HepG2 (cell line): ENCODE measurements around the gene PSMC1. TPM values are rescaled to one million over a fixed set of nuclear protein-coding genes. Genes with fewer than 3 reads are reported as not detected.

Experiments used
- ARID4A ChIP-seq: sonication (generic); formaldehyde crosslinking; IDR thresholded peaks from 2 replicates; pipeline ENCODE4 v1.5.0; 2020; ENCODE audit warnings: mild to moderate bottlenecking, missing genetic modification reagents, borderline replicate concordance
- CEBPZ ChIP-seq: IDR thresholded peaks from 2 replicates; pipeline ENCODE4 v1.6.1; 2012; ENCODE audit warnings: low read length, improper control_type of control experiment
- CTCF ChIP-seq: sonication (generic); formaldehyde crosslinking; IDR thresholded peaks from 2 replicates; pipeline ENCODE4 v1.5.0; 2020; ENCODE audit warnings: mild to moderate bottlenecking, missing genetic modification reagents, moderate library complexity
- FIP1L1 ChIP-seq: fragments of 200-400 bp; formaldehyde crosslinking; IDR thresholded peaks from 2 replicates; pipeline ENCODE4 v1.6.1; 2018; ENCODE audit warnings: low read depth, mild to moderate bottlenecking, low read length, moderate library complexity, borderline replicate concordance; ENCODE audit not compliant: insufficient read depth
- GTF3A ChIP-seq: sonication (generic); formaldehyde crosslinking; conservative IDR thresholded peaks from 2 replicates; pipeline ENCODE4 v1.4.0; 2020; ENCODE audit warnings: mild to moderate bottlenecking, missing genetic modification reagents
- KMT2B ChIP-seq: IDR thresholded peaks from 2 replicates; pipeline ENCODE4 v1.6.1; 2016; ENCODE audit warnings: missing genetic modification reagents, missing compliant biosample characterization
- MEF2D ChIP-seq: sonication (generic); formaldehyde crosslinking; IDR thresholded peaks from 2 replicates; pipeline ENCODE4 v1.5.1; 2020; ENCODE audit warnings: mild to moderate bottlenecking, missing genetic modification reagents
- NCOR1 ChIP-seq: fragments of 200-600 bp; sonication (generic); IDR thresholded peaks from 2 replicates; pipeline ENCODE4 v1.7.0; 2017; ENCODE audit warnings: antibody characterized with exemption, low read length, borderline replicate concordance
- PITX1 ChIP-seq: sonication (generic); formaldehyde crosslinking; IDR thresholded peaks from 2 replicates; pipeline ENCODE4 v1.5.1; 2020; ENCODE audit warnings: mild to moderate bottlenecking, missing genetic modification reagents
- RARG ChIP-seq: sonication (generic); formaldehyde crosslinking; IDR thresholded peaks from 2 replicates; pipeline ENCODE4 v1.4.0; 2020; ENCODE audit warnings: low read depth, mild to moderate bottlenecking, missing genetic modification reagents
- SMARCC2 ChIP-seq: fragments of 450-650 bp; IDR thresholded peaks from 2 replicates; pipeline ENCODE4 v1.6.1; 2017; ENCODE audit warnings: antibody characterized with exemption, mild to moderate bottlenecking
- ZNF256 ChIP-seq: sonication (generic); formaldehyde crosslinking; conservative IDR thresholded peaks from 2 replicates; pipeline ENCODE4 v1.4.0; 2020; ENCODE audit warnings: missing genetic modification reagents
- ZNF326 ChIP-seq: sonication (generic); formaldehyde crosslinking; IDR thresholded peaks from 2 replicates; pipeline ENCODE4 v1.4.0; 2020; ENCODE audit warnings: missing genetic modification reagents, borderline replicate concordance
- ZNF362 ChIP-seq: sonication (generic); formaldehyde crosslinking; IDR thresholded peaks from 2 replicates; pipeline ENCODE4 v1.4.0; 2020; ENCODE audit warnings: missing genetic modification reagents, mild to moderate bottlenecking, borderline replicate concordance
- ZNF564 ChIP-seq: sonication (generic); formaldehyde crosslinking; IDR thresholded peaks from 2 replicates; pipeline ENCODE4 v1.8.1; 2023; ENCODE audit warnings: mild to moderate bottlenecking, missing genetic modification reagents
- ZNF704 ChIP-seq: sonication (generic); formaldehyde crosslinking; IDR thresholded peaks from 2 replicates; pipeline ENCODE4 v1.8.1; 2023; ENCODE audit warnings: mild to moderate bottlenecking, inconsistent platforms, moderate library complexity, missing genetic modification reagents, borderline replicate concordance
- polyA plus RNA-seq, 8 experiments: library from polyadenylated mRNA; depleted of rRNA in 3 of 8; stranded (reverse) in 7 of 8; unstranded in 1 of 8; fragments of >200 nt; fragmentation: Illumina TruSeq in 4 of 8; extraction: Trizol in 4 of 8; gene quantifications; 2 replicates each; pipeline versions ENCODE4 v1.2.1 to v1.2.3, GENCODE V29; 2011 to 2016; ENCODE audit warnings: low read depth in 4 of 8, missing spikeins in 1 of 8, mixed read lengths in 1 of 8; ENCODE audit not compliant: insufficient read depth in 1 of 8
- total RNA-seq, 5 experiments: library from RNA; depleted of rRNA; stranded (reverse); fragments of >200 nt; fragmentation: Illumina TruSeq; extraction: Trizol; gene quantifications; 2 replicates each; pipeline ENCODE4 v1.2.3, GENCODE V29; 2016; ENCODE audit warnings: low read depth in 1 of 5

PSMC1 gene
- total and polyA plus RNA-seq, 2 of the 13 experiments (the other 11 are each of a cell fraction or from before 2014, with no cell fraction given): 48.6 to 167 TPM

GRCh38 chr14:90256354-90257131 is at the start of gene PSMC1 (continued):
- TF ChIP-seq CTCF (CRISPR knock-in tag) (no peak), NCOR1 (no peak), KMT2B (peak; percentile 93), GTF3A (CRISPR knock-in tag) (no peak), ARID4A (CRISPR knock-in tag) (peak; percentile 88), CEBPZ (no peak), ZNF362 (CRISPR knock-in tag) (no peak), ZNF326 (CRISPR knock-in tag) (no peak), MEF2D (peak; percentile 20; the same call in 1 of the 2 replicates), SMARCC2 (no peak), ZNF704 (no peak), PITX1 (CRISPR knock-in tag) (no peak), ZNF564 (CRISPR knock-in tag) (no peak), FIP1L1 (no peak), ZNF256 (CRISPR knock-in tag) (no peak), RARG (CRISPR knock-in tag) (no peak)
